Parathyroid adenoma (tissue), 2 donors: Measurements from ENCODE around the gene ARHGEF28.

Experiments
- H2AFZ ChIP-seq: fragments of 300-600 bp; sonication (generic); one replicate; pipeline ENCODE4 v1.7.0; 2017; ENCODE audit warnings: antibody characterized with exemption, mild to moderate bottlenecking
- H3K27ac ChIP-seq: fragments of 300-600 bp; sonication (generic); one replicate; pipeline ENCODE4 v1.7.0; 2017
- H3K27me3 ChIP-seq: fragments of 300-600 bp; sonication (generic); one replicate; pipeline ENCODE4 v1.7.0; 2017; ENCODE audit warnings: low read length; ENCODE audit not compliant: control insufficient read depth, insufficient read depth
- H3K36me3 ChIP-seq: fragments of 300-600 bp; sonication (generic); one replicate; pipeline ENCODE4 v1.7.0; 2017; ENCODE audit warnings: low read length; ENCODE audit not compliant: control insufficient read depth, insufficient read depth
- H3K4me1 ChIP-seq: fragments of 300-600 bp; sonication (generic); one replicate; pipeline ENCODE4 v1.7.0; 2017; ENCODE audit warnings: control low read depth
- H3K4me2 ChIP-seq: fragments of 300-600 bp; sonication (generic); one replicate; pipeline ENCODE4 v1.7.0; 2017; ENCODE audit warnings: low read length
- H3K4me3 ChIP-seq: fragments of 300-600 bp; sonication (generic); one replicate; pipeline ENCODE4 v1.7.0; 2017; ENCODE audit warnings: low read depth, low read length
- H3K79me2 ChIP-seq: fragments of 300-600 bp; sonication (generic); one replicate; pipeline ENCODE4 v1.7.0; 2017; ENCODE audit warnings: control low read depth
- H3K9ac ChIP-seq: fragments of 300-600 bp; sonication (generic); one replicate; pipeline ENCODE4 v1.7.0; 2017; ENCODE audit warnings: mild to moderate bottlenecking
- H3K9me3 ChIP-seq: fragments of 300-600 bp; sonication (generic); one replicate; pipeline ENCODE4 v1.7.0; 2017; ENCODE audit warnings: low read length; ENCODE audit not compliant: control insufficient read depth
- CTCF ChIP-seq: fragments of 300-600 bp; sonication (generic); IDR thresholded peaks from one replicate; pipeline ENCODE4 v1.7.0; 2017; ENCODE audit warnings: antibody characterized with exemption, mild to moderate bottlenecking
- donor health status: primary hyperparathyroidism.

The ARHGEF28 gene

GRCh38 chr5:73901043-73901442 is 275.0 kb downstream of the ARHGEF28 start:
- Histone ChIP-seq H3K9me3 (no peaks in the 10 kb centered on the region), H3K36me3 (no peaks in the 10 kb centered on the region), H3K4me3 (no peak overlapping the region), H3K27ac (no peak overlapping the region), H3K9ac (no peak overlapping the region), H3K4me1 (no peaks in the 10 kb centered on the region), H3K79me2 (no peaks in the 10 kb centered on the region), H2AFZ (no peak overlapping the region), H3K4me2 (no peak overlapping the region), H3K27me3 (no peaks in the 10 kb centered on the region)
- TF ChIP-seq CTCF: no peak

GRCh38 chr5:73901455-73901854 is 275.5 kb downstream of the ARHGEF28 start:
- Histone ChIP-seq H3K4me1 (no peaks in the 10 kb centered on the region), H3K9me3 (no peaks in the 10 kb centered on the region), H3K4me2 (no peak overlapping the region), H3K79me2 (no peaks in the 10 kb centered on the region), H3K36me3 (no peaks in the 10 kb centered on the region), H3K27me3 (no peaks in the 10 kb centered on the region), H3K4me3 (no peak overlapping the region), H2AFZ (no peak overlapping the region), H3K9ac (no peak overlapping the region), H3K27ac (no peak overlapping the region)
- no peak for TF ChIP-seq CTCF

- TF ChIP-seq CTCF: peak; percentile 94
- no peak overlapping the region for H3K27ac ChIP-seq
- no peak overlapping the region for H3K9ac ChIP-seq
These were observed 276.5 kb downstream of the ARHGEF28 start for GRCh38 chr5:73902327-73903051.

GRCh38 chr5:73903169-73903568 is 277.2 kb downstream of the ARHGEF28 start:
- TF ChIP-seq CTCF: no peak
- Histone ChIP-seq H2AFZ (no peak overlapping the region), H3K36me3 (no peaks in the 10 kb centered on the region), H3K79me2 (no peaks in the 10 kb centered on the region), H3K9ac (no peak overlapping the region), H3K27me3 (no peaks in the 10 kb centered on the region), H3K4me1 (no peaks in the 10 kb centered on the region), H3K27ac (no peak overlapping the region), H3K4me2 (no peak overlapping the region), H3K9me3 (no peaks in the 10 kb centered on the region), H3K4me3 (no peak overlapping the region)

More at GRCh38 chr5:73902327-73903051, 276.5 kb downstream of the ARHGEF28 start:
- Histone ChIP-seq H2AFZ (no peak overlapping the region), H3K4me2 (no peak overlapping the region), H3K79me2 (no peaks in the 10 kb centered on the region), H3K27me3 (no peaks in the 10 kb centered on the region), H3K4me1 (no peaks in the 10 kb centered on the region), H3K9me3 (no peaks in the 10 kb centered on the region), H3K4me3 (no peak overlapping the region), H3K36me3 (no peaks in the 10 kb centered on the region)

- Histone ChIP-seq H3K4me1 (no peaks in the 10 kb centered on the region), H3K9me3 (no peaks in the 10 kb centered on the region), H3K4me2 (no peak overlapping the region), H3K4me3 (no peak overlapping the region), H3K36me3 (no peaks in the 10 kb centered on the region), H2AFZ (no peak overlapping the region), H3K27ac (no peak overlapping the region), H3K79me2 (no peaks in the 10 kb centered on the region), H3K27me3 (no peaks in the 10 kb centered on the region), H3K9ac (no peak overlapping the region)
- TF ChIP-seq CTCF: no peak
These were observed 280.3 kb downstream of the ARHGEF28 start for GRCh38 chr5:73906277-73906676.
